GM21423 (cell line): Measurements from ENCODE around the gene SMS.

Source experiments
- ATAC-seq: cut with Tn5 transposase; IDR thresholded peaks from one replicate; pipeline ENCODE4 v1.9.1; 2021; ENCODE audit warnings: mild to moderate bottlenecking, moderate library complexity; ENCODE audit not compliant: unreplicated experiment

The SMS gene

GRCh38 chrX:22035236-22035635, 94.7 kb downstream of the SMS start:
- no peak for ATAC-seq

- ATAC-seq, result no peak
Measured at GRCh38 chrX:22037225-22037624, 96.7 kb downstream of the SMS start.

GRCh38 chrX:22037911-22038537, 97.5 kb downstream of the SMS start:
- ATAC-seq, result no peak

- ATAC-seq, result no peak
Measured at GRCh38 chrX:22039541-22039940, 99.0 kb downstream of the SMS start.

GRCh38 chrX:22040184-22040583, 99.7 kb downstream of the SMS start:
- ATAC-seq, result no peak

GRCh38 chrX:22041907-22042530, 101.5 kb downstream of the SMS start:
- no peak for ATAC-seq

- ATAC-seq, result no peak
Measured at GRCh38 chrX:22043872-22044271, 103.4 kb downstream of the SMS start.
